GM12878 (cell line): ENCODE measurements around the gene RPL36.

Experiments used
- BHLHE40 ChIP-seq, 2 experiments: fragments of 450-650 bp in 1 of 2; IDR thresholded peaks; 2 replicates each; pipeline ENCODE4 v1.6.1; 2011 to 2017; ENCODE audit warnings: low read depth in 2 of 2, borderline replicate concordance in 1 of 2, improper control_type of control experiment in 1 of 2, low read length in 1 of 2, mild to moderate bottlenecking in 1 of 2
- TF ChIP-seq, protein P1 (sequence below), 3 experiments: IDR thresholded peaks in 2 of 3; conservative IDR thresholded peaks in 1 of 3; 2 replicates each; pipeline ENCODE4 v1.5.1; 2011; ENCODE audit warnings: low read depth in 3 of 3, low read length in 3 of 3, mild to moderate bottlenecking in 3 of 3, control low read depth in 2 of 3, moderate library complexity in 2 of 3, inconsistent platforms in 1 of 3, mixed read lengths in 1 of 3; ENCODE audit not compliant: control insufficient read depth in 2 of 3, insufficient read depth in 1 of 3; ENCODE audit errors: extremely low read depth in 1 of 3

DNA sequence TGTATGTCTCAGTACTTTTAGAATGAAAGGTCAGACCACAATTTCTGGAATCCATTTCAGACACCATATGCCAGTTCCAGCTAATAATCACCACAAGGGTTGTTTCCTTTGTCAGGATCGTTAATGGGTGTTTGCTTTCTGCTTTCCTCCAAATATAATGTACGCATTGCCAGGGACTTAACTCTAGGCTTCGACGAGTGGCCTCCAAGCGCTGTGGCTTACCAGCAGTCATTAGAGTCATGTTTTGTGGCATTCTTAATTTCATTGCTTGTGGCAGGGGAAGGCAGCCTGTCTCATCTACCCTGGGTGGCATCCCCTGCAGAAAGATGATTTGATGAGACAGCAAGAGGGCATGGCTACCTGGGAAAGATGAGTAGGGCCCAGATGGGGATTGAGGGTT lies 44.7 kb upstream of the RPL36 start:
- TF ChIP-seq, protein P1, sequence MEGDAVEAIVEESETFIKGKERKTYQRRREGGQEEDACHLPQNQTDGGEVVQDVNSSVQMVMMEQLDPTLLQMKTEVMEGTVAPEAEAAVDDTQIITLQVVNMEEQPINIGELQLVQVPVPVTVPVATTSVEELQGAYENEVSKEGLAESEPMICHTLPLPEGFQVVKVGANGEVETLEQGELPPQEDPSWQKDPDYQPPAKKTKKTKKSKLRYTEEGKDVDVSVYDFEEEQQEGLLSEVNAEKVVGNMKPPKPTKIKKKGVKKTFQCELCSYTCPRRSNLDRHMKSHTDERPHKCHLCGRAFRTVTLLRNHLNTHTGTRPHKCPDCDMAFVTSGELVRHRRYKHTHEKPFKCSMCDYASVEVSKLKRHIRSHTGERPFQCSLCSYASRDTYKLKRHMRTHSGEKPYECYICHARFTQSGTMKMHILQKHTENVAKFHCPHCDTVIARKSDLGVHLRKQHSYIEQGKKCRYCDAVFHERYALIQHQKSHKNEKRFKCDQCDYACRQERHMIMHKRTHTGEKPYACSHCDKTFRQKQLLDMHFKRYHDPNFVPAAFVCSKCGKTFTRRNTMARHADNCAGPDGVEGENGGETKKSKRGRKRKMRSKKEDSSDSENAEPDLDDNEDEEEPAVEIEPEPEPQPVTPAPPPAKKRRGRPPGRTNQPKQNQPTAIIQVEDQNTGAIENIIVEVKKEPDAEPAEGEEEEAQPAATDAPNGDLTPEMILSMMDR (IDR thresholded peaks at IDR 0.05 in 2 of 3, conservative IDR thresholded peaks at IDR 0.05 in 1 of 3; ENCODE audit: control insufficient read depth in 2 of 3, extremely low read depth in 1 of 3, insufficient read depth in 1 of 3, low read depth in 3 of 3, low read length in 3 of 3), result no peak
- TF ChIP-seq BHLHE40 (IDR thresholded peaks at IDR 0.05; ENCODE audit: borderline replicate concordance in 1 of 2, low read depth in 2 of 2, low read length in 1 of 2), result no peak
